Mesendoderm (in vitro differentiated cells): Measurements from ENCODE around the gene CACNA2D4.
A peak's percentile ranks its signal among the peaks of the same experiment; 100 is the strongest.

Experiments used
- DNase-seq: peaks from one replicate; pipeline ENCODE4 v3.0.0; 2013
- H2AK5ac ChIP-seq: 2 replicates; pipeline ENCODE4 v1.6.1; 2013; ENCODE audit warnings: low read length, inconsistent platforms
- H2BK120ac ChIP-seq: 2 replicates; pipeline ENCODE4 v1.6.1; 2013; ENCODE audit warnings: low read depth, mild to moderate bottlenecking, low read length, moderate library complexity, mixed read lengths
- H2BK15ac ChIP-seq: replicated peaks from 2 replicates; pipeline ENCODE4 v1.6.1; 2013; ENCODE audit warnings: low read depth, mild to moderate bottlenecking, moderate library complexity
- H2BK5ac ChIP-seq: 2 replicates; pipeline ENCODE4 v1.6.1; 2013; ENCODE audit warnings: low read length, inconsistent platforms
- H3K18ac ChIP-seq: 2 replicates; pipeline ENCODE4 v1.6.1; 2013; ENCODE audit warnings: mild to moderate bottlenecking, low read length, mixed read lengths
- H3K23ac ChIP-seq: one replicate; pipeline ENCODE4 v1.6.1; 2013; ENCODE audit warnings: low read length
- H3K27ac ChIP-seq: 2 replicates; pipeline ENCODE4 v1.5.1; 2013; ENCODE audit warnings: low read depth, mild to moderate bottlenecking, inconsistent platforms, low read length, moderate library complexity
- H3K27me3 ChIP-seq: 2 replicates; pipeline ENCODE4 v1.6.1; 2013; ENCODE audit warnings: low read length, control low read depth, mild to moderate bottlenecking, inconsistent platforms; ENCODE audit not compliant: insufficient read depth, poor library complexity
- H3K36me3 ChIP-seq: 2 replicates; pipeline ENCODE4 v1.6.1; 2013; ENCODE audit warnings: low read length, inconsistent platforms; ENCODE audit not compliant: control insufficient read depth, insufficient read depth
- H3K4ac ChIP-seq: one replicate; pipeline ENCODE4 v1.6.1; 2013; ENCODE audit warnings: low read depth, mild to moderate bottlenecking, low read length, moderate library complexity
- H3K4me1 ChIP-seq: 2 replicates; pipeline ENCODE4 v1.6.1; 2013; ENCODE audit warnings: low read depth, low read length, inconsistent platforms; ENCODE audit not compliant: control insufficient read depth
- H3K4me2 ChIP-seq: 2 replicates; pipeline ENCODE4 v1.6.1; 2013; ENCODE audit warnings: low read length
- H3K4me3 ChIP-seq: 2 replicates; pipeline ENCODE4 v1.5.1; 2013; ENCODE audit warnings: mild to moderate bottlenecking, low read length
- H3K56ac ChIP-seq: one replicate; pipeline ENCODE4 v1.6.1; 2013; ENCODE audit warnings: low read length
- H3K79me1 ChIP-seq: 2 replicates; pipeline ENCODE4 v1.6.1; 2013; ENCODE audit warnings: low read length, inconsistent platforms
- H3K79me2 ChIP-seq: 2 replicates; pipeline ENCODE4 v1.6.1; 2013; ENCODE audit warnings: mild to moderate bottlenecking, low read length; ENCODE audit not compliant: control insufficient read depth, insufficient read depth
- H3K9ac ChIP-seq: 2 replicates; pipeline ENCODE4 v1.6.1; 2013; ENCODE audit warnings: low read length, inconsistent platforms
- H4K5ac ChIP-seq: one replicate; pipeline ENCODE4 v1.6.1; 2013; ENCODE audit warnings: low read length
- H4K8ac ChIP-seq: one replicate; pipeline ENCODE4 v1.6.1; 2013; ENCODE audit warnings: low read depth, mild to moderate bottlenecking, control low read depth, low read length, moderate library complexity
- WGBS: extraction: QIAGEN DNeasy Blood & Tissue Kit; methylation state at CpG from one replicate; pipeline ENCODE4 v1.1.7; 2013; ENCODE audit warnings: low lambda C conversion rate, missing lambda C conversion rate; ENCODE audit not compliant: insufficient coverage; ENCODE audit errors: extremely low coverage; 5-methylcytosine and 5-hydroxymethylcytosine counted together

CACNA2D4 gene

GRCh38 chr12:1803736-1804135 is 114.7 kb downstream of the CACNA2D4 start:
- no peaks in the 10 kb centered on the region for H3K79me2 ChIP-seq
- no CpG with 5 or more reads among the region's 7 CpGs for WGBS

GRCh38 chr12:1801303-1801975 is 117.0 kb downstream of the CACNA2D4 start:
- no peaks in the 10 kb centered on the region for H3K79me2 ChIP-seq
- no peak overlapping the region for H3K27ac ChIP-seq
- H3K4me1 ChIP-seq, result no peaks in the 10 kb centered on the region
- no peak overlapping the region for H3K56ac ChIP-seq
- no peak overlapping the region for H3K23ac ChIP-seq
- no peak overlapping the region for H3K4me3 ChIP-seq
- no peak overlapping the region for H2BK15ac ChIP-seq
- H2AK5ac ChIP-seq, result no peak overlapping the region
- no peak overlapping the region for H3K18ac ChIP-seq
- no peak overlapping the region for H4K8ac ChIP-seq
- H3K4me2 ChIP-seq, result no peak overlapping the region
- no CpG with 5 or more reads among the region's 16 CpGs for WGBS
- no peak overlapping the region for H3K9ac ChIP-seq
- no peaks in the 10 kb centered on the region for H3K79me1 ChIP-seq
- no peak overlapping the region for H3K4ac ChIP-seq
- H3K36me3 ChIP-seq, result no peaks in the 10 kb centered on the region
- H2BK5ac ChIP-seq, result no peak overlapping the region
- H3K27me3 ChIP-seq, result no peaks in the 10 kb centered on the region
- no peak overlapping the region for H4K5ac ChIP-seq
- no peak overlapping the region for H2BK120ac ChIP-seq
- no peak for DNase-seq

More at GRCh38 chr12:1803736-1804135, 114.7 kb downstream of the CACNA2D4 start:
- Histone ChIP-seq H2AK5ac (no peak overlapping the region), H3K27ac (no peak overlapping the region), H3K4ac (no peak overlapping the region), H4K5ac (no peak overlapping the region), H4K8ac (no peak overlapping the region), H3K27me3 (no peaks in the 10 kb centered on the region), H3K56ac (peak overlapping the region; percentile 34), H3K79me1 (no peaks in the 10 kb centered on the region), H2BK15ac (no peak overlapping the region), H3K36me3 (no peaks in the 10 kb centered on the region), H3K23ac (no peak overlapping the region), H3K9ac (no peak overlapping the region), H3K4me1 (no peaks in the 10 kb centered on the region), H3K18ac (no peak overlapping the region), H3K4me3 (no peak overlapping the region), H3K4me2 (no peak overlapping the region), H2BK5ac (no peak overlapping the region), H2BK120ac (no peak overlapping the region)
- DNase-seq, result no peak

- H3K9ac ChIP-seq, result no peak overlapping the region
- no peaks in the 10 kb centered on the region for H3K79me2 ChIP-seq
- no peak overlapping the region for H3K4ac ChIP-seq
- H2BK15ac ChIP-seq, result no peak overlapping the region
- no peak overlapping the region for H2BK5ac ChIP-seq
- no peak overlapping the region for H3K56ac ChIP-seq
- H3K79me1 ChIP-seq, result no peaks in the 10 kb centered on the region
- no peak overlapping the region for H2AK5ac ChIP-seq
- no peak overlapping the region for H4K8ac ChIP-seq
- no CpG with 5 or more reads among the region's 14 CpGs for WGBS
- H2BK120ac ChIP-seq, result no peak overlapping the region
- no peaks in the 10 kb centered on the region for H3K4me1 ChIP-seq
- no peak overlapping the region for H3K23ac ChIP-seq
- no peaks in the 10 kb centered on the region for H3K27me3 ChIP-seq
- no peak overlapping the region for H3K4me3 ChIP-seq
- H4K5ac ChIP-seq, result no peak overlapping the region
- no peak overlapping the region for H3K18ac ChIP-seq
- no peak overlapping the region for H3K4me2 ChIP-seq
- no peak overlapping the region for H3K27ac ChIP-seq
- H3K36me3 ChIP-seq, result no peaks in the 10 kb centered on the region
- DNase-seq, result peak; percentile 79
Observed at GRCh38 chr12:1800401-1801302, 117.8 kb downstream of the CACNA2D4 start.

- no peak overlapping the region for H2AK5ac ChIP-seq
- no peak for DNase-seq
- H3K23ac ChIP-seq, result peak overlapping the region; percentile 53
- no peak overlapping the region for H2BK120ac ChIP-seq
- H3K56ac ChIP-seq, result no peak overlapping the region
- H2BK5ac ChIP-seq, result no peak overlapping the region
- no peaks in the 10 kb centered on the region for H3K79me2 ChIP-seq
- H4K5ac ChIP-seq, result no peak overlapping the region
- no peak overlapping the region for H3K4ac ChIP-seq
- no peaks in the 10 kb centered on the region for H3K4me1 ChIP-seq
- no peak overlapping the region for H2BK15ac ChIP-seq
- H3K79me1 ChIP-seq, result no peaks in the 10 kb centered on the region
- no peak overlapping the region for H4K8ac ChIP-seq
- H3K18ac ChIP-seq, result no peak overlapping the region
- H3K27ac ChIP-seq, result no peak overlapping the region
- WGBS, result no CpG with 5 or more reads among the region's 12 CpGs
- no peaks in the 10 kb centered on the region for H3K27me3 ChIP-seq
- H3K4me2 ChIP-seq, result no peak overlapping the region
- H3K4me3 ChIP-seq, result no peak overlapping the region
- no peak overlapping the region for H3K9ac ChIP-seq
- no peaks in the 10 kb centered on the region for H3K36me3 ChIP-seq
Observed at GRCh38 chr12:1799882-1800400, 118.5 kb downstream of the CACNA2D4 start.

GRCh38 chr12:1799051-1799881 is 119.2 kb downstream of the CACNA2D4 start:
- Histone ChIP-seq H3K9ac (no peak overlapping the region), H2BK120ac (no peak overlapping the region), H3K27me3 (no peaks in the 10 kb centered on the region), H2BK15ac (no peak overlapping the region), H2BK5ac (no peak overlapping the region), H3K18ac (no peak overlapping the region), H3K4me3 (no peak overlapping the region), H3K4ac (no peak overlapping the region), H3K23ac (peak overlapping the region; percentile 53), H4K5ac (no peak overlapping the region), H3K4me2 (no peak overlapping the region), H3K56ac (no peak overlapping the region), H3K27ac (no peak overlapping the region), H3K36me3 (no peaks in the 10 kb centered on the region), H3K79me2 (no peaks in the 10 kb centered on the region), H3K4me1 (peaks cover 2% of the 10 kb centered on the region), H4K8ac (no peak overlapping the region), H2AK5ac (no peak overlapping the region), H3K79me1 (no peaks in the 10 kb centered on the region)
- no peak for DNase-seq
- WGBS, result no CpG with 5 or more reads among the region's 21 CpGs
